Measurements from ENCODE around the gene GP1BB.
"Not testable (repeated sequence)": the region's sequence is repeated elsewhere in the genome, so short reads cannot be mapped to it uniquely, and the experiment has no call there.

GP1BB gene

GRCh38 chr22:19723232-19723982, at the start of gene GP1BB:
TSS of gene GP1BB (plus strand) at chr22:19723539. CDS start at chr22:19723570, 31 bp downstream.
- in situ Hi-C loops (cut with MboI; ENCODE audit: low sequenced_read_pairs) = no loop called here

GRCh38 chr22:19673660-19674059, 49.7 kb upstream of the GP1BB start:
- in situ Hi-C loops (cut with MboI; ENCODE audit: low sequenced_read_pairs) = no loop called here

GRCh38 chr22:19674129-19674928, 49.0 kb upstream of the GP1BB start:
- in situ Hi-C loops (cut with MboI; ENCODE audit: low sequenced_read_pairs) = no loop called here

- in situ Hi-C loops (cut with MboI; ENCODE audit: low sequenced_read_pairs) = no loop called here
These were observed 48.4 kb upstream of the GP1BB start for GRCh38 chr22:19674929-19675253.

GRCh38 chr22:19675428-19675827, 47.9 kb upstream of the GP1BB start:
- in situ Hi-C loops (cut with MboI; ENCODE audit: low sequenced_read_pairs) = no loop called here

GRCh38 chr22:19676437-19676836, 46.9 kb upstream of the GP1BB start:
- in situ Hi-C loops (cut with MboI; ENCODE audit: low sequenced_read_pairs) = not testable (repeated sequence)

- in situ Hi-C loops (cut with MboI; ENCODE audit: low sequenced_read_pairs) = no loop called here
These were observed 44.3 kb upstream of the GP1BB start for GRCh38 chr22:19678949-19679521.

- in situ Hi-C loops (cut with MboI; ENCODE audit: low sequenced_read_pairs) = no loop called here
These were observed 43.7 kb upstream of the GP1BB start for GRCh38 chr22:19679522-19680101.

- in situ Hi-C loops (cut with MboI; ENCODE audit: low sequenced_read_pairs) = no loop called here
These were observed 43.0 kb upstream of the GP1BB start for GRCh38 chr22:19680287-19680881.

- in situ Hi-C loops (cut with MboI; ENCODE audit: low sequenced_read_pairs) = no loop called here
These were observed 42.2 kb upstream of the GP1BB start for GRCh38 chr22:19680911-19681862.

- in situ Hi-C loops (cut with MboI; ENCODE audit: low sequenced_read_pairs) = no loop called here
These were observed 41.5 kb upstream of the GP1BB start for GRCh38 chr22:19681863-19682245.

- in situ Hi-C loops (cut with MboI; ENCODE audit: low sequenced_read_pairs) = no loop called here
These were observed 36.4 kb upstream of the GP1BB start for GRCh38 chr22:19686946-19687345.

- in situ Hi-C loops (cut with MboI; ENCODE audit: low sequenced_read_pairs) = no loop called here
These were observed 35.6 kb upstream of the GP1BB start for GRCh38 chr22:19687561-19688300.

GRCh38 chr22:19688301-19689290, 34.7 kb upstream of the GP1BB start:
- in situ Hi-C loops (cut with MboI; ENCODE audit: low sequenced_read_pairs) = no loop called here

- in situ Hi-C loops (cut with MboI; ENCODE audit: low sequenced_read_pairs) = no loop called here
These were observed 33.9 kb upstream of the GP1BB start for GRCh38 chr22:19689408-19689807.

- in situ Hi-C loops (cut with MboI; ENCODE audit: low sequenced_read_pairs) = no loop called here
These were observed 32.2 kb upstream of the GP1BB start for GRCh38 chr22:19691007-19691720.

GRCh38 chr22:19691721-19692341, 31.5 kb upstream of the GP1BB start:
- in situ Hi-C loops (cut with MboI; ENCODE audit: low sequenced_read_pairs) = no loop called here
